ENCODE measurements around the gene UNC5A. TPM values are rescaled to one million over a fixed set of nuclear protein-coding genes. Genes with fewer than 3 reads are reported as not detected.

UNC5A gene
- total and polyA plus RNA-seq, 9 of the 15 experiments (the other 6 are each of a cell fraction or from before 2014, with no cell fraction given) = not detected

DNA sequence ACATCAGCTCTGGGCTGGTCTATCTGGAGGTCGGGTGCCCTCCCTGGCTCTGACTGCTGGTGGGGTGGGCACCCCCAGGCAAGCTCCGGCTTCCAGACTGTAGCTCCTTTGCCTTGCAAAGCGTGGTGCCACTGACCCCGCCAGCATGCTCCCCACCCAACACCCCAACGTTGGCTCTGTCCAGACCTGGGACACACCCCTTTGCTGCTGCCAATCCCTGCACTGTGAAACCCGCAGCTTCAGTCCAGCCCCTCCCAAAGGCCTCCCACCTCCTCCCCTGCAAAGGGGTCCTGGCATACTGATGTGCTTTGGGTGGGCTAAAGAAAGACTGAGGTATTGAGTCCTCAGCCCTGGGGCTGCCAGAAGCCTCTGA, 3.9 kb downstream of the UNC5A start (continued):
- no peak for TF ChIP-seq ZBTB2 (IDR thresholded peaks at IDR 0.05)
- TF ChIP-seq PREB (CRISPR knock-in tag; IDR thresholded peaks at IDR 0.05) = no peak
- TF ChIP-seq FOSL1 (tag; conservative IDR thresholded peaks at IDR 0.05) = no peak
- TF ChIP-seq MAFF (IDR thresholded peaks at IDR 0.05; ENCODE audit: low read length) = no peak
- no peak for TF ChIP-seq ZC3H4 (CRISPR knock-in tag; IDR thresholded peaks at IDR 0.05; ENCODE audit: borderline replicate concordance)
- no peak for TF ChIP-seq FUS (optimal IDR thresholded peaks at IDR 0.05; ENCODE audit: low read depth, low read length)
- TF ChIP-seq ZNF311 (CRISPR knock-in tag; IDR thresholded peaks at IDR 0.05) = no peak

DNA sequence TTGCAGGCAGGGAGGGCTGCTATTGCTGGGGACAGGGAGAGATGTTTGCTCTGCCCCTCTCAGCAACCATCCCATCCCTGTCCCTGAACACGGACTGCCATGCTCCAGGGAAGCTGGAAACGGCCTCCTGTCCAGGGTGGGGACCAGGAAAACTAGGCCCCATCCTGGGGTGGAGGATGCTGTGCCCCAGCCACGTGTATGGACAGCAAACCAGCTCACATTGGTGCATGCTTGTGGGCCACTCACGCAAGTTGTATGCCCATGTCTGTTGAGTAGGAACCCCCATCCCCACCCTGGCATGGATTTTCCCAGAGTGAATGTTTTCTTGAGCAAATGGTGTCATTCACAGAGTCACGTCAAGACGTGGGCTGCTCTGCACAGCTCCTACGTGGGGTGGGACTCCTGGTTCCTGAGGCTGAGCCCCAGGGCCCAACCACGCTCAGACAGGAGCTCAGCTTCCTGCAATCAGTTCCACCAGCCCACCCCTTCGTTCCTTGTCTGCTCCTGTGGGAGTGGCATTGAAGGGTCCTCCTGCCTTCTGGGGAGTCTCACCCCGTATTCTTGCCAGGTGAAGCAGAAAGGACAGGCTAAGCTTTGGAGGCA, 4.6 kb downstream of the UNC5A start:
- H3K9me1 ChIP-seq (ENCODE audit: control insufficient read depth, insufficient read depth, low read length) = no peaks in the 10 kb centered on the region
- no peaks in the 10 kb centered on the region for H3K9me3 ChIP-seq (replicated peaks; ENCODE audit: control insufficient read depth, insufficient read depth, low read depth, low read length)
- H3K36me3 ChIP-seq (ENCODE audit: control insufficient read depth, insufficient read depth, low read length) = no peaks in the 10 kb centered on the region
- no TSS peak for BruUV-seq (replicated peaks)
- peaks cover 0 to 37% of the 10 kb centered on the region in 2 experiments; a peak in 2 of 5 replicates for H3K4me1 ChIP-seq (replicated peaks in 1 of 2; ENCODE audit: control insufficient read depth in 2 of 2, insufficient read depth in 2 of 2, low read length in 2 of 2)
- no peak for DNase-seq (ENCODE audit: extremely low read depth in 1 of 4, low spot score in 3 of 4)
- ChIA-PET CTCF (ENCODE audit: low intra/inter-chr PET ratio) (no interaction called here), POLR2A (interaction anchor here (0.6 kb wide), 3 partner anchors 10 to 85 kb away, joined by 3 read pairs; no protein-coding TSS in a partner anchor)
- no peak for FAIRE-seq
- peaks cover 25% of the 10 kb centered on the region for H4K20me1 ChIP-seq (replicated peaks; ENCODE audit: control insufficient read depth, insufficient read depth, low read length)
- in situ Hi-C loops (cut with MboI) = no loop called here
- no peak for ATAC-seq
- H3K9ac ChIP-seq (ENCODE audit: insufficient read depth in 1 of 2, low read depth in 2 of 2, low read length in 2 of 2) = no peak overlapping the region
- no peak overlapping the region for H3K4me2 ChIP-seq (ENCODE audit: insufficient read depth, low read length)
- WGBS (ENCODE audit: insufficient coverage, low coverage, missing lambda C conversion rate) = under 1% methylated on average over 10 of the region's 10 CpGs
- no peak overlapping the region for H2AFZ ChIP-seq (ENCODE audit: low read depth, low read length)
- H3K27me3 ChIP-seq (ENCODE audit: control insufficient read depth in 2 of 2, insufficient read depth in 2 of 2, low read length in 2 of 2) = peaks cover 31 to 85% of the 10 kb centered on the region in 2 experiments; a peak in 4 of 5 replicates
- H3K27ac ChIP-seq (ENCODE audit: extremely low read depth, low read depth, low read length) = no peak overlapping the region
- H3K4me3 ChIP-seq = no peak overlapping the region
- intact Hi-C loops (cut with micrococcal nuclease) = loop anchor here (5.0 kb wide), 1 partner anchor 282 kb away; no protein-coding TSS in a partner anchor
- no peaks in the 10 kb centered on the region for H3K79me2 ChIP-seq (ENCODE audit: control insufficient read depth, insufficient read depth, low read length)
- TF ChIP-seq POLR3G (IDR thresholded peaks at IDR 0.05; ENCODE audit: extremely low read depth, insufficient read length, insufficient replicate concordance) = no peak
- TF ChIP-seq PBX2 (CRISPR knock-in tag; IDR thresholded peaks at IDR 0.05; ENCODE audit: low read depth) = no peak
- no peak for TF ChIP-seq PBX2 (tag; conservative IDR thresholded peaks at IDR 0.05; ENCODE audit: low read depth)
- no peak for TF ChIP-seq ZNF589 (CRISPR knock-in tag; IDR thresholded peaks at IDR 0.05; ENCODE audit: low read depth)
- no peak for TF ChIP-seq ZNF347 (CRISPR knock-in tag; IDR thresholded peaks at IDR 0.05; ENCODE audit: low read depth)
- no peak for TF ChIP-seq NCOA1 (IDR thresholded peaks at IDR 0.05; ENCODE audit: low read depth)
- TF ChIP-seq PHF20 (IDR thresholded peaks at IDR 0.05; ENCODE audit: partially characterized antibody) = no peak
- TF ChIP-seq EP400 (IDR thresholded peaks at IDR 0.05) = no peak
- TF ChIP-seq, protein P1, sequence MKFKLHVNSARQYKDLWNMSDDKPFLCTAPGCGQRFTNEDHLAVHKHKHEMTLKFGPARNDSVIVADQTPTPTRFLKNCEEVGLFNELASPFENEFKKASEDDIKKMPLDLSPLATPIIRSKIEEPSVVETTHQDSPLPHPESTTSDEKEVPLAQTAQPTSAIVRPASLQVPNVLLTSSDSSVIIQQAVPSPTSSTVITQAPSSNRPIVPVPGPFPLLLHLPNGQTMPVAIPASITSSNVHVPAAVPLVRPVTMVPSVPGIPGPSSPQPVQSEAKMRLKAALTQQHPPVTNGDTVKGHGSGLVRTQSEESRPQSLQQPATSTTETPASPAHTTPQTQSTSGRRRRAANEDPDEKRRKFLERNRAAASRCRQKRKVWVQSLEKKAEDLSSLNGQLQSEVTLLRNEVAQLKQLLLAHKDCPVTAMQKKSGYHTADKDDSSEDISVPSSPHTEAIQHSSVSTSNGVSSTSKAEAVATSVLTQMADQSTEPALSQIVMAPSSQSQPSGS (CRISPR knock-in tag; IDR thresholded peaks at IDR 0.05) = no peak
